ENCODE results near the gene CDY2B.
"Not testable (repeated sequence)": the region's sequence is repeated elsewhere in the genome, so short reads cannot be mapped to it uniquely, and the experiment has no call there.

Gene CDY2B, protein sequence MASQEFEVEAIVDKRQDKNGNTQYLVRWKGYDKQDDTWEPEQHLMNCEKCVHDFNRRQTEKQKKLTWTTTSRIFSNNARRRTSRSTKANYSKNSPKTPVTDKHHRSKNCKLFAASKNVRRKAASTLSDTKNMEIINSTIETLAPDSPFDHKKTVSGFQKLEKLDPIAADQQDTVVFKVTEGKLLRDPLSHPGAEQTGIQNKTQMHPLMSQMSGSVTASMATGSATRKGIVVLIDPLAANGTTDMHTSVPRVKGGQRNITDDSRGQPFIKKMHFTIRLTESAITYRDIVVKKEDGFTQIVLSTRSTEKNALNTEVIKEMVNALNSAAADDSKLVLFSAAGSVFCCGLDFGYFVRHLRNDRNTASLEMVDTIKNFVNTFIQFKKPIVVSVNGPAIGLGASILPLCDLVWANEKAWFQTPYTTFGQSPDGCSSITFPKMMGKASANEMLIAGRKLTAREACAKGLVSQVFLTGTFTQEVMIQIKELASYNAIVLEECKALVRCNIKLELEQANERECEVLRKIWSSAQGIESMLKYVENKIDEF

DNA sequence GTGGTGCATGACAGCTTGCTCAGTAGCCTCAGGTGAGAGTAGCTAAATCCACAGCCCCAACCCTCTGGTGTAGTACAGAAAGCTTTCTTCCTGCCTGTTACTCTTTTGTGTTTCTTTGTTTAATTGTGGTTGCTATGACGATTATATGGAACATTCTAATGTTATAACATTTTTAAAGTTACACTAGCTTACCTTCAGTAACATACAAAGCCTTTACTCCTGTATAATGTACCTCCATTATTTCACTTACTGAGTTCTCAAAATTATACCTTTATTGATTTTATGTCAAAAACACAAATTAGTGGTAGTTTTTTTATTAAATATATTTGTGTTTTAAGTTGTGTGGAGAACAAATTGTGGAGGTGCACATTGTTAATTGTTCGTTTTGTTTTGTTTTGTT, at the start of gene CDY2B:
Gene CDY2B, minus strand, starts transcription at position 101 of the 400 bp plus-strand sequence. CDS start 328 bp downstream, outside the sequence.
- H3K27ac ChIP-seq (ENCODE audit: low read depth, low read length); H3K36me3 ChIP-seq (ENCODE audit: control insufficient read depth in 1 of 2, insufficient read depth in 2 of 2, low read length in 2 of 2); H3K27me3 ChIP-seq (ENCODE audit: control insufficient read depth in 1 of 2, insufficient read depth in 2 of 2, low read length in 2 of 2); H3K9ac ChIP-seq (ENCODE audit: low read depth in 1 of 2, low read length in 2 of 2); H3K4me1 ChIP-seq (ENCODE audit: control insufficient read depth in 1 of 2, insufficient read depth in 2 of 2, low read length in 2 of 2); H3K9me3 ChIP-seq (ENCODE audit: control insufficient read depth in 1 of 2, low read length in 2 of 2); H3K4me3 ChIP-seq (ENCODE audit: low read depth in 1 of 2, low read length in 2 of 2): not testable (repeated sequence)

DNA sequence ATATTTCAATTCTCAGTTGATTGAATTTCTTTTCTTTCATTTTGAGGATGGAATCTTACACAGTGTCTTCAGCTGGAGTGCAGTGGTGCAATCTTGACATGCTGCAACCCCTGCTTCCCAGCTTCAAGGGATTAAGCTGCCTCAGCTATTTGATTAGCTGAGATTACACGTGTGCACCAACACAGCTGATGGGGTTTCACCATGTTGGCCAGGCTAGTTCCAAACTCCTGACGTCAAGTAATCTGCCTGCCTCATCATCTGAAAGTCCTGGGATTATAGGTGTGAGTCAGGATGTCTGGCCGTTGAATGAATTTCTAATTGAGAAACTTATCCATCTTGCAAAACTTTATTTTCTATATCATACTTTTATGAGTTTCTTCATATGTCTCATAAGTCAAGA, 28.0 kb upstream of the CDY2B start:
- H3K36me3 ChIP-seq (ENCODE audit: control insufficient read depth in 1 of 2, insufficient read depth in 2 of 2, low read length in 2 of 2); H3K4me1 ChIP-seq (ENCODE audit: control insufficient read depth in 1 of 2, insufficient read depth in 2 of 2, low read length in 2 of 2); H3K4me3 ChIP-seq (ENCODE audit: low read depth in 1 of 2, low read length in 2 of 2); H3K9me3 ChIP-seq (ENCODE audit: control insufficient read depth in 1 of 2, low read length in 2 of 2); H3K9ac ChIP-seq (ENCODE audit: low read depth in 1 of 2, low read length in 2 of 2); H3K27me3 ChIP-seq (ENCODE audit: control insufficient read depth in 1 of 2, insufficient read depth in 2 of 2, low read length in 2 of 2); H3K27ac ChIP-seq (ENCODE audit: low read depth, low read length): not testable (repeated sequence)

DNA sequence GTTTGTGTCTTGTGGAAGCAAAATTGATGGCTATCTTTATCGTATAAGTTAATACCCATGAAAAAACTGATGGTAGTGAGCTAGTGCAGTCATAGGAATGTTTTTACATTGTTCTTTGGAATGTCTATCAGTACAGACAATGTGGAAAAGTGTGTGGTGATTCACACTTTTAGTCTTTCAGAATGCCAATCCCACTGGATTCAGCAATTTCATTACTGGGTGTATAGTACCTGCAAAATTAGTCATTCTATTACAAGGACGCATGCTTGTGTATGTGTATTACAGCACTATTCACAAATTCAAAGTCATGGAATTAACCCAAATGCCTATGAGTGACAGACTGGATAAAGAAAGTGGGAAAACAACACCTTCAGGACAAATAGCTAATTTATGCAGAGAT, 27.3 kb upstream of the CDY2B start:
- H3K36me3 ChIP-seq (ENCODE audit: control insufficient read depth in 1 of 2, insufficient read depth in 2 of 2, low read length in 2 of 2); H3K27ac ChIP-seq (ENCODE audit: low read depth, low read length); H3K27me3 ChIP-seq (ENCODE audit: control insufficient read depth in 1 of 2, insufficient read depth in 2 of 2, low read length in 2 of 2); H3K4me1 ChIP-seq (ENCODE audit: control insufficient read depth in 1 of 2, insufficient read depth in 2 of 2, low read length in 2 of 2); H3K9ac ChIP-seq (ENCODE audit: low read depth in 1 of 2, low read length in 2 of 2); H3K9me3 ChIP-seq (ENCODE audit: control insufficient read depth in 1 of 2, low read length in 2 of 2); H3K4me3 ChIP-seq (ENCODE audit: low read depth in 1 of 2, low read length in 2 of 2): not testable (repeated sequence)

DNA sequence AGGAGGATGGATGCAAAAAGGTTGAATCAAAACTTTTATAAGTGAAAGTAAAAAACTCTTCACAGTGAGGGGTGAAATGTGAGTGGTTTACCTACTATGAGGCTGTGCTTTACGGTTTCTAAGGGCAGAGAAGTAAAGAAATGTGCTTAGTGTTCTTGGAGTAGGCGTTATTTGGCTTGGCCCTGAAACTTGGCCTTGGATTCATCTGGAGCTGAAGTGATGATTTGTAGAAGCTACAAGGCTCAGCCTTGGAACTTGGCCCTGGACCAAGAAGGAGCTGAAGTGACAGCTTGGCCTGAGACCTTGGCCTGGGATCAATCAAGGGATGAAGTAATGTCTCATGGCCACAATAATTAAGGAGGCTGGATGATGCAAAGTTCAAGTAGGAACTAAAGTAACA, 1.7 kb upstream of the CDY2B start:
- not testable (repeated sequence) for H3K9me3 ChIP-seq (ENCODE audit: control insufficient read depth in 1 of 2, low read length in 2 of 2); H3K27me3 ChIP-seq (ENCODE audit: control insufficient read depth in 1 of 2, insufficient read depth in 2 of 2, low read length in 2 of 2); H3K36me3 ChIP-seq (ENCODE audit: control insufficient read depth in 1 of 2, insufficient read depth in 2 of 2, low read length in 2 of 2); H3K27ac ChIP-seq (ENCODE audit: low read depth, low read length); H3K9ac ChIP-seq (ENCODE audit: low read depth in 1 of 2, low read length in 2 of 2); H3K4me1 ChIP-seq (ENCODE audit: control insufficient read depth in 1 of 2, insufficient read depth in 2 of 2, low read length in 2 of 2); H3K4me3 ChIP-seq (ENCODE audit: low read depth in 1 of 2, low read length in 2 of 2)

DNA sequence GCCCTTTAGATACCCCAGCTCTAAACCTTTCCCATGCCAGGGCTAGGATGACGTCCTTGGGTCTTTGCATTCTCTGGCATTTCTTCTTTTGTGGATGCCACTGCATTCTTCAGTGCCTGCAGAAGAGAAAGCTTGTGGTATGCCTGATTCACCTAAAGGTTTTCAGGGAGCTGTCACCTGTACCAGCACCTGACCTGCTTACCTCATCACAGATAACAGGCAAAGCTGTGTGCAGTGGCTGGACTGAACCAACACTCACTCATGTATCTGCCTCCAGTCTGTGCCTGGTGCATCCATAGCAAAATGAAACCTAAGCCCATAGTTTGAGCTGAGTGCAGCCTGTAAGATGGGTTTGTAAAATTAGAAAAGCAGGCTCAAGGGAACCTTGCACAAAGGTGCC, 3.3 kb downstream of the CDY2B start:
- not testable (repeated sequence) for H3K4me1 ChIP-seq (ENCODE audit: control insufficient read depth in 1 of 2, insufficient read depth in 2 of 2, low read length in 2 of 2); H3K9me3 ChIP-seq (ENCODE audit: control insufficient read depth in 1 of 2, low read length in 2 of 2); H3K27me3 ChIP-seq (ENCODE audit: control insufficient read depth in 1 of 2, insufficient read depth in 2 of 2, low read length in 2 of 2); H3K9ac ChIP-seq (ENCODE audit: low read depth in 1 of 2, low read length in 2 of 2); H3K36me3 ChIP-seq (ENCODE audit: control insufficient read depth in 1 of 2, insufficient read depth in 2 of 2, low read length in 2 of 2); H3K4me3 ChIP-seq (ENCODE audit: low read depth in 1 of 2, low read length in 2 of 2); H3K27ac ChIP-seq (ENCODE audit: low read depth, low read length)

DNA sequence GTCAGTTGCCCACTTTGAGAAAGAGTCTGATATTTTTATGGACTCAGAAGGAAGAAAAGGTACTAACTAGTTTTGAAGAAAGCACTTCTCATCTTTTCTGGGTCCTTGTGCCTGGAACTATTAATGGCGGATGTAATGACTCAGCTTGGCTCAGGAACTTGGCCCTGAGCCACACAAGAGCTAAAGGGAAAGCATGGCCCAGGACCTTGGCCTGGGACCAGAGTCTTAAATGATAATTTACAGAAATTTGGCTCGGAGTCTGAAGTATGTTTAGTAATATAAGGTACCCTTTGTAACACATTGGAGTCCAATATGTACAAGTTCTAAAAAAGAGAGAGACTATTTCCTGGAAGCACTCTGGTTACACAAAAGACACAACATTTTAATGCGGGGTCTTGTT, 4.6 kb downstream of the CDY2B start:
- H3K9ac ChIP-seq (ENCODE audit: low read depth in 1 of 2, low read length in 2 of 2); H3K4me3 ChIP-seq (ENCODE audit: low read depth in 1 of 2, low read length in 2 of 2); H3K27ac ChIP-seq (ENCODE audit: low read depth, low read length); H3K4me1 ChIP-seq (ENCODE audit: control insufficient read depth in 1 of 2, insufficient read depth in 2 of 2, low read length in 2 of 2); H3K27me3 ChIP-seq (ENCODE audit: control insufficient read depth in 1 of 2, insufficient read depth in 2 of 2, low read length in 2 of 2); H3K9me3 ChIP-seq (ENCODE audit: control insufficient read depth in 1 of 2, low read length in 2 of 2); H3K36me3 ChIP-seq (ENCODE audit: control insufficient read depth in 1 of 2, insufficient read depth in 2 of 2, low read length in 2 of 2): not testable (repeated sequence)

DNA sequence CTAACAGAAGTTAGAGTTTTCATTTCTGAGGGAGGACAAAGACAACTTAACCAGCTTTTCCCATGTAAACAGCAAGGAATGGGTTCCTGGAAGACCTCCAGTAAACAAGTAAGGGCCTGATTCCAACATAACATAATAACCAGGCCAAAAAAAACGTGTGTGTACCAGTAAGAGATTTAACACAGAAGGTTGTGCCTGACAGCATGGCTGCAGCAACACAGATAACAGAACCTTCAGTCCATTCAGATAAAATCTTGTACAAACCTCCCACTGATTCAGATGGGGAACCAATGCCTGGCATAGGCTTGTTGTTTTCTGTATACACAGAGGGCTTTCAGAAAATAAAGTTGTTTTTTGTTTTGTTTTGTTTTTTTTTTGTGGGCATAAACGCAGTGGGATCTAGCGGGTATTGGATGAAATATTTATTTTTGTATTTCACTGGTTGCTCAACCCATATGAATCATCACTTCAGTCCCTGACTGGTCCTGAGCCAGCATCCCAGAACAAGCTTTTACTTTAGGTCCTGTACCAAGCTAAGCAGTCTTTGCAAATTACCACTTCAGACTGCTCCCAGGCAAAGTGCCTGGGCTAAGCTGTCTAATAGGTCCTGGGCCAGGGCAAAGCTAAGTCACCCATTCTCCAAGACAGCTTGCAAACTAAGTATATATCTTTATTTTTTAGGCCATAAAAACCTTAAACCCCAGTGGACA, 8.7 kb downstream of the CDY2B start:
- not testable (repeated sequence) for H3K4me1 ChIP-seq (ENCODE audit: control insufficient read depth in 1 of 2, insufficient read depth in 2 of 2, low read length in 2 of 2); H3K9ac ChIP-seq (ENCODE audit: low read depth in 1 of 2, low read length in 2 of 2); H3K4me3 ChIP-seq (ENCODE audit: low read depth in 1 of 2, low read length in 2 of 2); H3K36me3 ChIP-seq (ENCODE audit: control insufficient read depth in 1 of 2, insufficient read depth in 2 of 2, low read length in 2 of 2); H3K27ac ChIP-seq (ENCODE audit: low read depth, low read length); H3K9me3 ChIP-seq (ENCODE audit: control insufficient read depth in 1 of 2, low read length in 2 of 2); H3K27me3 ChIP-seq (ENCODE audit: control insufficient read depth in 1 of 2, insufficient read depth in 2 of 2, low read length in 2 of 2)

DNA sequence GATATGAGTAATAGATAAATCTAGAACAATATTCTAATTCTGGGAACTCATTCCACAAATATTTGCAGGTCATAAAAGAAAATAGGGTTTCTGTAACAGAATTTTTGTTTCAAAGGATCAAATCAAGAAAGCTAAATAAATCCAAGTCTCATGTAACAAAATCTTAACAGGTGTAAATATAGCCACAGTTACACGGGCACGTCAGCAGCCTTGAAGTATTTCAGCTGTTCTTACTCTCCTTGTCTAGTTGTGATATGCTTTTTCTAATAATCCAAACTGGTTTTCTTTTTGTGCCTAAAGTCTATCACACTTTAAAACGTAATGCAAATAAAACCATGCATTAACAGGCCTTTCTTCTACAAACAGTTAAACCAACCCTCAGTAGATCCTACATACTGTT, 9.3 kb downstream of the CDY2B start:
- not testable (repeated sequence) for H3K4me3 ChIP-seq (ENCODE audit: low read depth in 1 of 2, low read length in 2 of 2); H3K4me1 ChIP-seq (ENCODE audit: control insufficient read depth in 1 of 2, insufficient read depth in 2 of 2, low read length in 2 of 2); H3K36me3 ChIP-seq (ENCODE audit: control insufficient read depth in 1 of 2, insufficient read depth in 2 of 2, low read length in 2 of 2); H3K9me3 ChIP-seq (ENCODE audit: control insufficient read depth in 1 of 2, low read length in 2 of 2); H3K27me3 ChIP-seq (ENCODE audit: control insufficient read depth in 1 of 2, insufficient read depth in 2 of 2, low read length in 2 of 2); H3K27ac ChIP-seq (ENCODE audit: low read depth, low read length); H3K9ac ChIP-seq (ENCODE audit: low read depth in 1 of 2, low read length in 2 of 2)

DNA sequence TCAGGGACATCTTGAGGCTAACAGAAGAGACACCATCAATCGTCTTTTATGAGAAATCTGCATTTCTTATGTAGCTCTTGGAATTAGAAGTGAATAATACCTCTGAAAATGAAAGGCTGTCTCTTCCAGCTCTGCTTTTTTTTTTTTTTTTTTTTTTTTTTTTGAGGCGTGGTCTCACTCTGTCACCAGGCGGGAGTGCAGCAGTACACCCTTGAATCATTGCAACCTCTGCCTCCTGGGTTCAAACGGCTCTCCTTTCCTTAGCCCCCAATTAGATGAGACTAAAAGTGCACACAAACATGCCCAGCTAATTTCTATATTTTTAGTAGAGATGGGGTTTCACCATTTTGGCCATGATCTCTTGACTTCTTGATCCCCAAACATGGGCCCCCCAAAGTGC, 12.2 kb downstream of the CDY2B start:
- H3K9ac ChIP-seq (ENCODE audit: low read depth in 1 of 2, low read length in 2 of 2); H3K4me1 ChIP-seq (ENCODE audit: control insufficient read depth in 1 of 2, insufficient read depth in 2 of 2, low read length in 2 of 2): not testable (repeated sequence)

DNA sequence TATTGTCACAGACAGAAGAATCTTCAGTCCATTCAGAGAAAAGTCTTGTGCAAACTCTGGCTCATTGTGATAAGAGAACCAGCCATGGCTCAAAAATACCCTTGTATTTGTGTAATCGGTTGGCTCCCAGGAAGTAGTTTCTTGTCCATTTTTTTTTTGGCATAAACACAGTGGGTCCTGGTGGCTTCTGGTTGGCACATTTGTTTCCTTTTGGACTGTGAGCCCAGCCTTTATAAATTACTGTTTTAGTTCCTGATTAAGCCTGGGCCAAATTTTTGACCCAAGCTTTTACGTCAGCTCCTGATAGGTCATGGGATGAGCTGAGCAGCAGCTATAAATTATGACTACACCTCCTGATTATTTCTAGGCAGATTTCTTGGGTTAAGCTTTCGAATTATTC, 19.4 kb downstream of the CDY2B start:
- not testable (repeated sequence) for H3K9me3 ChIP-seq (ENCODE audit: control insufficient read depth in 1 of 2, low read length in 2 of 2); H3K27ac ChIP-seq (ENCODE audit: low read depth, low read length); H3K4me1 ChIP-seq (ENCODE audit: control insufficient read depth in 1 of 2, insufficient read depth in 2 of 2, low read length in 2 of 2); H3K9ac ChIP-seq (ENCODE audit: low read depth in 1 of 2, low read length in 2 of 2); H3K4me3 ChIP-seq (ENCODE audit: low read depth in 1 of 2, low read length in 2 of 2); H3K36me3 ChIP-seq (ENCODE audit: control insufficient read depth in 1 of 2, insufficient read depth in 2 of 2, low read length in 2 of 2); H3K27me3 ChIP-seq (ENCODE audit: control insufficient read depth in 1 of 2, insufficient read depth in 2 of 2, low read length in 2 of 2)

More for the DNA sequence above, 12.2 kb downstream of the CDY2B start:
- not testable (repeated sequence) for H3K36me3 ChIP-seq (ENCODE audit: control insufficient read depth in 1 of 2, insufficient read depth in 2 of 2, low read length in 2 of 2); H3K4me3 ChIP-seq (ENCODE audit: low read depth in 1 of 2, low read length in 2 of 2); H3K27me3 ChIP-seq (ENCODE audit: control insufficient read depth in 1 of 2, insufficient read depth in 2 of 2, low read length in 2 of 2); H3K9me3 ChIP-seq (ENCODE audit: control insufficient read depth in 1 of 2, low read length in 2 of 2); H3K27ac ChIP-seq (ENCODE audit: low read depth, low read length)

Measured in duodenal mucosa (tissue), 2 donors.